Posterior cingulate gyrus (tissue), 11 donors: Measurements from ENCODE around the gene RCSD1.
A peak's percentile ranks its signal among the peaks of the same experiment; 100 is the strongest.

Experiments used
- DNase-seq, 10 donors: peaks; one replicate each; pipeline versions ENCODE4 v3.0.0 to v3.0.0-alpha.2; 2020 to 2021; ENCODE audit warnings: mixed read lengths in 3 of 10
- intact Hi-C: fragments of 100-400 bp; cut with DNase I; formaldehyde crosslinking; loops from one replicate; pipeline ENCODE4 v1.15.1; 2023

Gene RCSD1

DNA sequence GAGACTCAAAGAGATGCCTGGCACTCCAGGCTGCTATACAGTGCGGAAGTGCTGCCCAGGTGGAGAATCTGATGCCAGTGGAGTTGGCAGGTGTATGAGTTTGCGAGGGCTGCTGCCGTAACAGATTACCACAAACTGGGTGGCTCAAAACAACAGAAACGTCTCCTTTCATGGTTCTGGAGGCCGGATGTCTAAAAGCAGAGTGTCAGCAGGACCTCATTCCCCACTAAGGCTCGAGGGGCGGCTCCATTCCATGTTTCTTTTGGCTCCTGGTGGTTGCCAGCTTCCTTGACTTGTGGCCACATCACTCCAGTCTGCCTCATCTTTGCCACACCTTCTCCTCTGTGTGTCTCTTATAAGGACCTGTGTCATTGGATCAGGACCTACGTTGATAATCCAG is 10.0 kb downstream of the RCSD1 start:
- intact Hi-C loops = no loop called here
- no peak for DNase-seq

DNA sequence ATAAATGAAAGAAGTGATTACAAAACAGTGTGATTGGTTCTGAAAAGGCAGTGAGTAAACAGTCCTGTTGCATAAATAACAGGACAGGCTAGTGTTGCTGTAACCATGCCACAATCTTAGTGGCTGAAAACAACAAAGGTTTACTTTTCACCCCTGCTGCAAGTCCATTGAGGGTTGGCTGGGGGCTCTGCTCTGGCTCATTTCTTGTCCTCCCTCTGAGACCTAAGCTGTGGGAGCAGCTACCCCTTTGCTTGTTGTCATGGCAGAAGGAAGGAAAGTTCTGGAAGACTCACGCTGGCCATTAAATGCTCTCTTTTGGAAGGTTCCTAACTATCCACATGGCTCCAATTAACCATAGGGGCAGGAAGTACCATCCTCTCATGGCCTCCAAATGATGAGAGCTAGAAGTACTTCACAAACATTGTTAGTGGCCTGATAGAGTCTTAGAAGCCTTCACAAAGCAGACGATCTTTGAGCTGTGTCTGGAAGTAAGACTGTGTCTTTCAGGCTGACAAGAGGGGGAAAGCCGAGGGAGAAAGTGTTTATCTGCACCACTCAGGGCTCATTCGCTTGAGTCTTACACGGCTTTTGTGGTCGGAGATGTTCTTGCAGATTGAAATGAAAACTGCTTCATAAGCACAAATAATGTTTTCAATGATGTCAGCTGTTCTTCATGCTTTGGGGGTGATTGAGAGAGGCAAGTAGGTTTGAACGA is 11.9 kb downstream of the RCSD1 start:
- intact Hi-C loops = no loop called here
- DNase-seq = no peak

DNA sequence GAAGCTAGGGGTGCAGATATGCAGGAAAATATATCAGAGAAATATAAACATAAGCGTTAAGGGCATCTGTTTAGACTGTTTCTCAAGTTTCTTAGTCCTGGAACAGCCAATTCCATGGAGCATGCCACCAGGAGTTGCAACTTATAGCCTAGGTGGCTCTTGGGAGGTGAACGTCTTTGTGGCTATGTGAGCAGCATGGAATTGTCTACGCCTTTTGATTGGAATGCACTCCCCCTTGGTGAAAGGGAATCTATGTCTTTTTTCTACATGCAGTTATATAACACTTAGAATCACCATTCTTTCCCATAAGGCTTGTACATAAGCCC is 12.4 kb downstream of the RCSD1 start:
- DNase-seq = no peak
- intact Hi-C loops = no loop called here

DNA sequence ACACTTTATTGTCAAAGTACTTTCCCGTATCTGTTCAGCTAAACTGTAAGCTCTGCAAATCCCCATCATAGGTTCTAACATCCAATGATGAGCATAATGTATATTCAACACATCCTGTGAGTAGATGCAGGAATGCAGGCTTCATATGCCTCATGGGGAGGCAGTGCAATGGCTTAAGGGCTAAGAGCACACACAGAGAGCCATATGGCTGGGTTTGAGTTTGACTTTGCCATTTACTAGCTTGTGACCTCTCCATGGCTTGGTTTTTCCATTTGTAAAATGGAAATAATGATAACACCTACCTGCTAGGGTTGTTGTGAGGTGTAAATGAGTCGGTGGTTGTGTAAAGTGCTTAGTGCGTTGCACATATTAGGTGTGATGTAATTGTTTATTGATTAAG is 13.4 kb downstream of the RCSD1 start:
- intact Hi-C loops = no loop called here
- DNase-seq = no peak

DNA sequence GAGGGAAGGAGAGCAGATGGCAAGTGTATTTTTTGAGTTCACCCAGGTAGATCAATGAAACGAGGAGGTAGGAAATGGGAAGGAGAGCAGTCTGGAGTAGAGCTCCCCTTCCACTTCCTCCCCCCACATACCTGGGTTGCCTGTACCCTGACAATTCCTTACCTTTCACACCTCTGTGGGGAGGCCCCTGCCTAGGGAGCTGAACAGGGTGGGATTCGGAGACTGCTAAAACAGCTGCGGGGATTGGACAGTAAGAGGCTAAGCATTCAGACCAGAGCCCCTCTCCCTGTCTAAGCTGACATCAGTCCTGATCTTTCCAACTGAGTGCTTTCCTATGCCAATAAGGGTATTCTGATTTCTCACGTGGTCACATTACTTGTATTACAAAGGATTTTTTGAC is 14.5 kb downstream of the RCSD1 start:
- no peak for DNase-seq
- intact Hi-C loops = no loop called here

DNA sequence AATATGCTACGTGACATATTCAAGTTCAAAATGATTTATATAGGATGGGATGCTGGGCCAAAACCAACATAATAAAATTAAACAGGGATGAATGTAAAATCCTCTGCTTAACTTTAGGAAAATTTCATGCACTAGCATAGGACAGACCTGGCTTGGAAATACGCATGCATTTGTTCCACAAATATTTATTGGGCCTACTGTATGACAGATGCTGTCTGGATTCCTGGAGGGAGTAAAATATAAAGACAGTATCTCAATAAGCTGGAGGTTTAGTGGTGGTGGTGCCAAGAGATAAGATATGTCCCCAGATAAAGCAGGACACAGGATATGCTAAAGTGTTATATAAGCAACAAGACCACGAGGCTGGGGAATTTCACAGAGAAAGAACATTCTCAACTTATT is 15.1 kb downstream of the RCSD1 start:
- intact Hi-C loops = no loop called here
- DNase-seq = no peak

DNA sequence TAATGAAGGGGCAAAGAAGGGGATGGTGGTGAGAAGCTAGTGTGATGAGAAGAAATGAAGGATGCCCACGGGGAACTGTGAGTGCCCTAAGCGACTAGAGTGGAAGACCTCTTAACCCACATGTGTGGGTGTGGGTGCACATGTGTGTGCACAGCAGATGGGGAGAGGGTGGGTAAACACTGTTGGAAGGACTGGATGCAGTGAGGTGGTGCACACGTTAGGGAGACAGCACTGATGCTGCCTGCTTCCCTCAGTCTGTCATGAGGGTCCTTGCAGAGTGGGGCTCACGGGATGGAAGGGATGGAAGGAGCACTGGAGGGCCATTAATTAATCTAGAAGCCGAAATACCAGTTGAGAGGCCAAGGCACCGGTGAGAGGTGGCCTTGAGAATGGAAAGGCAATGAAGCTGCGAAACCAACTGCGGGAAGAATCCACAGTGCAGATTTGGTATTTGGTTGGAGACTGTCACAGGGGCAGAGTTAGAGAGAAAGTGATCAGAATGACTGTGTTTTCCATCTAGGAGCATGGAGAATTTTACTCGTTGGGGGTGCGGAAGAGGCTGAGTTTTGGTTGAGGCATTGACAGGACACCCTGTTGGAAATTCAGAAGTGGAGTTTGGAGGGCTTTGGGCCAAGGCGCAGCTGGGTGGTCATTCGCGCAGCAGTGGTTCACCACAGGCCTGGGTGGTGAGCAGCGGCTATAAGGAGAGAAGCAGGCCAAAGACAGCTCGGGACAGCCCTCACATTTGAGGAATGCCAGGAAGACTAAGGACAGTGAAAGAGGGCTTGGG is 15.8 kb downstream of the RCSD1 start:
- no peak for DNase-seq
- intact Hi-C loops = no loop called here

DNA sequence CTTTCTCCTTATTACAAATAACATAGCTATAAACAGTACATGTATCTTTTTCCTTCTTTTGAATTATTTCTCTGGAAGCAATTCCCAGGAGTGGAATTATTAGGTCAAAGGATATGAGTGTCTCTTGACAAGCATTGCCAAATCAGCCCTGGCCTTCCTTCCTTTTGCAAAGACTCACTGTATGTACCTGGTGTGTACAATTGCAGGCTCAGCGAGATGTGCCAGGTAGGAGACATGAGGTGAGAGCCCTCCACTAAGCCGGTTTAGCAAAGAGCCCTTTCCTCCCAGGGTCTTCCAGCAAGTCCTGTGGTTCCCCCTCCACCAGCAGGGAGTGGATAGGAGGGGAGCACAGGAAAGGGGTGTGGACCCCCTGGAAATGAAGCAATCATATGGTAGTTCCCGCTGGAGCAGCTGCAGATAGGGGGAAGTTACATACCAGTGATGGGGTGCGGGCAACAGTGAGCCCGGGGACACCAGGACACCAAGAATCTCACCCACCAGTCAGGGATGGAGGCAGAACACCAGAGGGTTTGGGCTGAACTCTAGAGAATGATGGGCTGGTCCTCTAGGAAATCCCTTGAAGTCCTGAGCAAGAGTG is 18.3 kb downstream of the RCSD1 start:
- intact Hi-C loops = no loop called here
- no peak for DNase-seq

DNA sequence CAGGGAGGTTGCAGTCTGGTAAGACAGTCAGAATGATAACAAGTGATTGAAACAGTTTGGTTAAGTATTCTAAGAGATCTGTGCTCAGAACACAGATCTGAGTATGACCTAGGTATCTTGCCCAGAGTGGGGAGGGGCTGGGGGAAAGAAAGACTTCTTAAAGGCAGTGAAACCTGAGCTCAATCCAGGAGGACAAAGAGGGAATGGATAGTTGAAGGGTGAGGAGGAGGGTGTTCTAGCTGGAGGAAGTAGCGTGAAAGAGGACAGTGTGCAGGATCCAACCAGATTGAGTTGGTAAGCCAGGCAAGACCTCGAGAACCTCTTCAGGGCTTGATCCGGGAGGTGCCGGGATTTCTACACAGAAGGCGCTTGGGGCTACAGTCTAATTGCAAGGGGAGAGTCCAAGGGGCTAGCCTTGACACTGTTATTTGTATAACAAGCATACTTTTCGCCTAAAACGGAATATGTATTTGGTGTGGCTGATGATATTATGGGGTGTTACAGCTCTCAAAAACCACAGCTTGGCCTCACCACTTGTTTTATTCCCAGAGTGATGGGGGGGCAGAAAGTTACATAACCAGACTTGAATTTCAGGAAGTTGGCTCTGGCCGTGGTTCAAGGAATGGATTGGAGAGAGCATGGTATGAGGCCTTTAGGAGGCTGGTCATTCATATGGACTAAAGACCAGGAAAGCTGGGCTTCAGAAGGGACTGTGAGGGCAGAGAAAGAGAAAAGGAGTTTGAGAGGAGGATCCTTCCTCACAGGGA is 19.1 kb downstream of the RCSD1 start:
- intact Hi-C loops = no loop called here
- no peak for DNase-seq

DNA sequence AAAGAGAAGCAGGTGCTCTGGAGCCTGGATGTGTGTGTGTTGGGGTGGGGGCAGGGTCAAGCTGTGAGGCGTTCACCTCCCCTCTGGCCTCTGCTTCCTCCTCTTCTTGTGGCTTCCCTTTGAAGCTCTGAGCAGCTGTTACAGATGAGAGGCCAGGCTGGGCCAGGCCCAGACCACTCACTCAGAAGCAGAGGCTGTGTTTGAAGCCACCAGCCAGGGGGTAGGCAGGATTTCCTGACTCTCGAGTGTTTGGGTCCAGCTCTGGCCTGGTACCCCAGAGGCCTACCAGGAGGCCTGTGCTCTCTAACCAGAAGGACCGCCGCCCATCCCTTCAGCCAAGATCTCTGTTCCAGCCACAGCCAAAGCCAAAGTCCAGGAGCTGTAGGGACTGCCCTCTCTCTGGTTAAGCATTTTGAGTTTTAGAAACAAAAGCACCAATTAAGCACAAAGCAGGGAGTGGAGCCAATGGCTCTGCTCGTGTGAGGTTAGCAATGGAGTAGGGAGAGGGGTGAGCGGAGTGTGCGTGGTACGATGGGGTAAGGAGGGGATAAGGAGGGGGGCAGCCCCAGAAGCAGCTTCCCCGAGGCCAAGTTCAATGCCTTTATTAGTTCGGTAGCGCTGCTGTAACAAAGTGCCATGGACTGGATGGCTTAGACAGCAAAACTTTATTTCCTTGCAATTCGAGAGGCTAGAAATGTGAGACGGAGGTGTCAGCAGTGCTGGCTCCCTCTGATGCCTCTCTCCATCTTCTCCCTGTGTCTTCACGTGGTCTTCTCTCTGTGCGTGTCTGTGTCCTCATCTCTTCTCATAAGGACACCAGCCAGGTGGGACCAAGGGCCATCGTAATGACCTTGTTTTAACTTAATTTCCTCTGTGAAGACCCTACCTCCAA is 20.5 kb downstream of the RCSD1 start:
- peak in 1 of 10 donors; percentile 69 for DNase-seq
- intact Hi-C loops = no loop called here

DNA sequence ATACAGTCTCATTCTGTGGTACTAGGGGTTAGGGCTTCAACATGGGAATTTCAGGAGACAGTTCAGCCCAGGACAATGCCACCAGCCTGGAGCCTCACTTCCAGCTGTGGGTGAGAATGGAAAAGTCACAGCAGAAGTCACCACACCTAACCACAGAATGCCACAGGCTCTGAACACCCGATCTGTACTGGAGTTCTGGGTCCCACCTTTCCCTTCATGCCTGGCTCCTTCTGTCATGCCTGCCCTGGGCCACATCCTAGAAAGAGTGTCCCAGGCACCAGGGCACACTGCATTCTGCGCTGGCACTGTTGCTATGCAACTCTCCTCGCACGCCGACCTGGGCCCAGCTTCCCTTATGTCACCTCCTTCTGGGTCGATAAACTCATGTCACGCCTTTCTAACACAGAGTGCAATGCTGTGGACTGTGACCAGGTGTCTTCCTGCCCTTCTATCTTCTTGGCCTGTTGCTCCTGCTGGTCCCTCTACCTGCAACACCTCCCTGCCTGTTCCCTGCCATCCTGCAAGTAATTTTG is 21.2 kb downstream of the RCSD1 start:
- intact Hi-C loops = no loop called here
- DNase-seq = no peak

DNA sequence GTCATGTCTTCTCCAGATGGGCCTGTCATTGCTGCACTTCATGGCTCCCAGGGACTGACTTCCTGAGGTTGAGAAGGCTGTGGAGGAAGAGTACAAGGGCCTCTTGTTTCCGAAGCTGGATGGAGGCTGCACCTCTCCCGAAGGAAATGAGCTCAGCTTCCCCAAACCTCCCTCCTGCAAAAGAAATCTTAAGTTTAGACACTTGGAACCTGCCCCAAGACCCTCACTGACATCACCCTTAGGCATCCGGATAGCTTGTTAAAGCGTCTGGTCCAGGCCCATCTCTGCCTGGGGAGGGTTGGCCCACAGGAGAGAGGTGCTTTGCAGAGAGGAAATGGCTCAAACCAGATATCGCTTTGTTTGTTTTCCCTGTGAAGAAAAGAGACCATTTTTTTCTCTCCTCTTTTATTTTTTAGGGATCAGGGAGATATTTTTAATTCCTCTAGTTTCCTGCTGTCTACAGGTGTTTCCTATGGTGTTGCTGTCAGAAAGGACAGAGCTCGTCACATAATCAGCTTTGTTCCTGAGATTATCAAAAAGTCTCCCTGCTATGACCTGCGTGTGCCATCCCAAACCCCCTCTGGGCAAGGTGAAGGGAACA is 25.0 kb downstream of the RCSD1 start:
- DNase-seq = no peak
- intact Hi-C loops = no loop called here

DNA sequence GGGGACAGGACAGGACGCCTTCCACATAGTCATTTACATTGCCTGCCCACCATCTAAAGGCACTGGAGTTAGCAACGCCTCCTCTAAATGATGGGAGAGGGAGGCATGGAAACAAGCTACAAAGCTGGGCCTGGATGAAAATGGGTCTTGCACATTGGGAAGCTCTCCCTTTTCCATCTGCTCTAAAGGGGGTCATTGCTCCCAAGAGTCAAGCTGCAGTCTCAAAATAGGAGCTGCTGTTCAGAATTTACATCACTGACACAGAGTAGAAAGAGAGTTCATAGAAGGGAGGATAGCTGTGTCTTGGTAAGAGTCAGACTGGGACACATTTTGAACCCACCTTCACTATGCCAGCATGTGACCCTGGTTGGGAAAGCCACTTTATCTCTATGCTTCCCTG is 26.6 kb downstream of the RCSD1 start:
- DNase-seq = no peak
- intact Hi-C loops = no loop called here

DNA sequence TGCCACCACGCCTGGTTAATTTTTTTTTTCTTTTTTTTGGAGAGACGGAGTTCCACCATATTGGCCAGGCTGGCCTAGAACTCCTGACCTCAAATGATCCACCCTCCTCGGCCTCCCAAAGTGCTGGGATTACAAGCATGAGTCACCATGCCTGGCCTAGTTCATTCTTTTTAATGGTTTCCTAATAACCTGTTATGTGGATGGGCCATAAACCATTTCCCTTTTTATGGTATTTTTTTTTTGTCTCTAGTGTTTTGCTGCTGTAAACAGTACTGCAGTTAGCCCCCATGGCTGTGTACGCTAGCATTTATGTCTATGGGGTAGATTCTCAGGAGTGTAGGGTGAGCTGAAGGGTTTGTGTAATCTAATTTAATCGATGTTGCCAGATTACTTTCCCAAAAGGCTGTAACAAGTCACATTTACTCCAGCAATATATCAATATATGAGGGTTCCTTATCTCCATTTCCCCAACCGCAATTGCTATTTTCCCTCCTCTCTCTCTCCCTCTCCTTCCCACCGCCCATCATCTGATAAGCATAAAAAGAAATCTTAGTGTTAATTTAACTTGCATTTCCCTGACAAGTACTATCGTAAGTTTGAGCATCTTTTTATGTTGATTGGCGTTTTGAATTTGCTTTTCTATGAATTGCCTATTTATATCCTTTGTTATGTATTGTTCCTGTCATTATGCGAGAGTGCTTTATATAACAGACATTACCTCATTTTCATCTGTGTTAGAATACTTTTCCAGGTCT is 28.7 kb downstream of the RCSD1 start:
- intact Hi-C loops = no loop called here
- DNase-seq = no peak

DNA sequence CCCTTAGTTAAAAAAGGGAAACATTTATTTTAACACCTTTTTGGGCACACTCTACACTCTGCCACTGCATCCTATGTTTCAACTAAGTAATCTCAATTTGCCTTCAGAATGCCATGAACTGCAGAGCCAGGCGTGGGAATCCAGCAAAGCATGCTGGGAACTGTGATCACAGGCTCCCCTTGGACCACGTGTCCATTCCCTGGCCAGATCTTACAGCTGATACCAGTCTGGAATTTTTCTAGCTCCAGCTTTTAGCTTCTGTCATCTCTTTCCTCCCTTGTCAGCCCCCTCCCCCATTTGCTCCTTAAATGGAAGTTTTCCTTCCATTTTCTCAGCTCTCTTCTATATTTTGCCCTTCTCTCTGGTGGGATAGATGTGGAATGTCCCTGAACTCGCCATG is 29.4 kb downstream of the RCSD1 start:
- intact Hi-C loops = no loop called here
- no peak for DNase-seq

DNA sequence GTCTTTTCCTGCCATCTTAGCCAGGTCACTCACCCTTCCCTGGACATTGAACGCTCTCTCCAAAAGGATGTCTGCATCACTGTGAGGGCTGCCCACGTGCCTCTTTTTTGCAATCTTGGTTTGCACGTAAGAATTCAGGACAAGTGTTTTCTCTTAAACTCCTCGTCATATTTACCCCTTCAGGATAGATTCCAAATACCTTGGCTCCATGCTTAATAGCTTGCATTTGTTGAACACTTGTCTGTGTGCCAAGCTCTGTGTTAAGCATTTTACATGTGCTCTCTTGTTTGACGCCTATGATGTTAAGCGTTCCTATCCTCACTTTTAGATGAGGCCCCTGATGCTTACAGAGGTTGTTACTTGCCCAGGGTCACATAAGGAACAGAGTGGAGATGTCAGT is 29.8 kb downstream of the RCSD1 start:
- DNase-seq = no peak
- intact Hi-C loops = no loop called here

DNA sequence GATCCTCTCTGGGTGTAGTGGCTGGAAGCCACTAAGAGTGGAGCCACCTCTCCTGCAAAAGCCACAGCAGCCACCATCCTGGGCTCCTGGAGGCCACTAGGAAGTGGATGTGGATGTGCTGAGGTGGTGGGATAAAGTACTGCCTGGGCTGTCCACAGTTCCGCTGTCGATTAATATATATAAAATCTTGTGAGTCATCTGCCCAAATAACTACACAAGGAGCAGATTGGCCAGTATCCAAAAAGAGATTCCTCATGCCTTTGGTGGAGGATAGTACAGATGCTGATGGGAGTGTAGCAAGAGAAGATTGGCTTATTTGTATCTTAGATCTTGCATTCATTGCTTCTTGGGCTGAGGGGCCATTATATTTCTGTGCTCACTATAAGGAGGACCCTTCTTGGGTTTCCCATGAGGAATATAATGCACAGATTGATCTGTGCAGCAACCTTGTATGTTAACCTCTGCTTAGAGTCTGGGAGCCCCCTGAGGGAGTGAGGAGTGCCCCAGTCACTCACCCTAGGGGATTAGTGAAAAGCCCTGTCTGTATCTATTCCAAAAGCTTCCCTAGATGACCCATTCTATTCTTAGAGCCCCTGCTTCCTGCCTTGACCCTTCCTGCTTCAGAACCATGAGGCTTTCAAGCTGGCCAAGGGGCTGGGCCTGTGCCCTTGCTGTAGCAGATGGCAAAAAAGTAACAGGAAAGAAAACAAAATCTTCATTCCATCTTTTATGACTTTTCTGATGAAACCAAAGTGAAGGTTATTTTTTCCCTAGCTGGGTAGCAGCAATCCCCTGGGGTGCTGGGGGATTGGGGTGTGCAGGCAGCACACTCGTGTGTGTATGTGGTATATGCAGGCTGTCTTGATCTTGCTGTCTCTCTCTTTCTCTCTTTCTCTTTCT is 31.7 kb downstream of the RCSD1 start:
- intact Hi-C loops = no loop called here
- DNase-seq = no peak
